Astrocyte of the cerebellum (primary cell): ENCODE results near the gene ATP23.

Experiments
- DNase-seq: peaks from one replicate; pipeline ENCODE4 v3.0.0-alpha.2; 2011; ENCODE audit warnings: low read depth
- H3K4me3 ChIP-seq: 2 replicates; pipeline ENCODE4 v1.5.1; 2011; ENCODE audit warnings: mild to moderate bottlenecking, low read depth, low read length, moderate library complexity
- CTCF ChIP-seq: IDR thresholded peaks from 2 replicates; pipeline ENCODE4 v1.5.1; 2012; ENCODE audit warnings: low read length, low read depth, moderate library complexity, mild to moderate bottlenecking; ENCODE audit errors: missing control alignments
- in situ Hi-C: cut with HindIII; loops from 2 replicates; pipeline ENCODE4 v1.10.0; 2017; ENCODE audit warnings: low sequenced_read_pairs

Gene ATP23

DNA sequence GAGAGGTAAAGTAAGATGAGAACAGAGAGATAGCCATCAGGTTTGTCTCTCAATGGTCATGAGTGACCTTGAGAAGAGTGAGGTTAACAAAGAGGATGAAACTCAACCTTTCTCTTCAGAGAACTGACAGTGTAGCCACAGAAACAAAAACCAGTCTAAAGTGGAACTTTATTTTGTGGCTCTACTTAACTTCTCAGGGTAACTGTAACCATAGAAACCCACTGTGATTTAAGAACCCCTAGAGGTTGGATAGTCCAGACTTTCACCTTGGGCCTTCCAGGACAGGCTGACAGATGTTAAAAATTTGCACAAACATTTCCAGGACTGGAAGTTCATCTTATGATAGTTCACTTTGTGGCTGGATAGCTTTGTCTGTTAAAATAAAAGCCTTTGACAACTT lies 48.5 kb downstream of the ATP23 start:
- TF ChIP-seq CTCF = no peak
- in situ Hi-C loops = no loop called here
- DNase-seq = no peak
- H3K4me3 ChIP-seq = no peak overlapping the region

GRCh38 chr12:57990241-57990883 lies 49.0 kb downstream of the ATP23 start:
- in situ Hi-C loops = no loop called here
- no peak for TF ChIP-seq CTCF
- no peak for DNase-seq
- H3K4me3 ChIP-seq = no peak overlapping the region

- in situ Hi-C loops = no loop called here
- DNase-seq = no peak
- H3K4me3 ChIP-seq = no peak overlapping the region
- TF ChIP-seq CTCF = no peak
Observed at GRCh38 chr12:57992001-57992400, 50.6 kb downstream of the ATP23 start.

GRCh38 chr12:57993030-57993429 lies 51.7 kb downstream of the ATP23 start:
- in situ Hi-C loops = no loop called here
- DNase-seq = no peak
- no peak overlapping the region for H3K4me3 ChIP-seq
- TF ChIP-seq CTCF = no peak

GRCh38 chr12:57993834-57994233 lies 52.5 kb downstream of the ATP23 start:
- no peak overlapping the region for H3K4me3 ChIP-seq
- no peak for TF ChIP-seq CTCF
- in situ Hi-C loops = no loop called here
- no peak for DNase-seq

- TF ChIP-seq CTCF = no peak
- no peak for DNase-seq
- in situ Hi-C loops = no loop called here
- no peak overlapping the region for H3K4me3 ChIP-seq
Observed at GRCh38 chr12:57996520-57996919, 55.2 kb downstream of the ATP23 start.
